Colonic mucosa (tissue), 4 donors: Measurements from ENCODE around the gene HYCC2. TPM values are rescaled to one million over a fixed set of nuclear protein-coding genes. Genes with fewer than 3 reads are reported as not detected.

Experiments
- DNase-seq: peaks from one replicate; pipeline ENCODE4 v3.0.0-alpha.2; 2020
- H3K27ac ChIP-seq: fragments of 200-600 bp; one replicate; pipeline ENCODE4 v1.8.0; 2021
- H3K27me3 ChIP-seq: fragments of 200-600 bp; one replicate; pipeline ENCODE4 v1.8.0; 2021
- H3K36me3 ChIP-seq: fragments of 200-600 bp; one replicate; pipeline ENCODE4 v1.8.0; 2021
- H3K4me1 ChIP-seq: fragments of 200-600 bp; one replicate; pipeline ENCODE4 v1.8.0; 2021; ENCODE audit warnings: mild to moderate bottlenecking
- H3K4me3 ChIP-seq: fragments of 200-600 bp; one replicate; pipeline ENCODE4 v1.8.0; 2021
- H3K9ac ChIP-seq, 2 donors: one replicate each; pipeline ENCODE4 v1.7.0; 2013; ENCODE audit warnings: control low read depth in 2 of 2, low read depth in 2 of 2, low read length in 2 of 2
- H3K9me3 ChIP-seq: fragments of 200-600 bp; one replicate; pipeline ENCODE4 v1.8.0; 2021
- intact Hi-C: fragments of 100-400 bp; cut with DNase I; formaldehyde crosslinking; loops from one replicate; pipeline ENCODE4 v1.14.1; 2022
- total RNA-seq, 2 donors: library from RNA; stranded (reverse); fragmentation: NEBNext Ultra II Directional in 1 of 2; extraction: Animal tissue kit (Norgen Biotek cat#: 25700) in 1 of 2; gene quantifications; one replicate each; pipeline ENCODE4 v1.2.1, GENCODE V29; 2021
- TF ChIP-seq, protein P1 (sequence below): fragments of 200-600 bp; IDR thresholded peaks from one replicate; pipeline ENCODE4 v1.8.0; 2022; ENCODE audit warnings: antibody characterized with exemption, mild to moderate bottlenecking
- donor health status: healthy.
- donor health status: DM: no; HTN: no; CAD: no.
- donor health status: DM: no; HTN: no; CAD: no.

Gene HYCC2
- total RNA-seq, 2 donors from 2014 or later = 23.9 to 52.6 TPM

DNA sequence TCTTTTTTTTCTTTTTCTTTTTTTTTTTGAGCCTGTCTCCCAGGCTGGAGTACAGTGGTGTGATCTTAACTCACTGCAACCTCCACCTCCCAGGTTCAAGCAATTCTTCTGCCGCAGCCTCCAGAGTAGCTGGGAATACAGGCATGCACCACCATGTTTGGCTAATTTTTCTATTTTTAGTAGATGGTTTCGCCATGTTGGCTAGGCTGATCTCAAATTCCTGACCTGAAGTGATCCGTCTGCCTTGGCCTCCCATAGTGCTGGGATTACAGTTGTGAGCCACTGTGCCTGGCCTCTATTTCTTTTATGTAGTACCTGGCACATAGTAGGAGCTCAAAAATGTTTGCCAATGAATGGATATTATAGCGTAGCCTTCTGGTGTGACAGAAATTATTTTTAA lies 37.7 kb upstream of the HYCC2 start:
- H3K9ac ChIP-seq = no peak overlapping the region
- no peak for DNase-seq
- no peak overlapping the region for H3K4me3 ChIP-seq
- H3K27ac ChIP-seq = no peak overlapping the region
- intact Hi-C loops = no loop called here
- no peaks in the 10 kb centered on the region for H3K9me3 ChIP-seq
- TF ChIP-seq, protein P1, sequence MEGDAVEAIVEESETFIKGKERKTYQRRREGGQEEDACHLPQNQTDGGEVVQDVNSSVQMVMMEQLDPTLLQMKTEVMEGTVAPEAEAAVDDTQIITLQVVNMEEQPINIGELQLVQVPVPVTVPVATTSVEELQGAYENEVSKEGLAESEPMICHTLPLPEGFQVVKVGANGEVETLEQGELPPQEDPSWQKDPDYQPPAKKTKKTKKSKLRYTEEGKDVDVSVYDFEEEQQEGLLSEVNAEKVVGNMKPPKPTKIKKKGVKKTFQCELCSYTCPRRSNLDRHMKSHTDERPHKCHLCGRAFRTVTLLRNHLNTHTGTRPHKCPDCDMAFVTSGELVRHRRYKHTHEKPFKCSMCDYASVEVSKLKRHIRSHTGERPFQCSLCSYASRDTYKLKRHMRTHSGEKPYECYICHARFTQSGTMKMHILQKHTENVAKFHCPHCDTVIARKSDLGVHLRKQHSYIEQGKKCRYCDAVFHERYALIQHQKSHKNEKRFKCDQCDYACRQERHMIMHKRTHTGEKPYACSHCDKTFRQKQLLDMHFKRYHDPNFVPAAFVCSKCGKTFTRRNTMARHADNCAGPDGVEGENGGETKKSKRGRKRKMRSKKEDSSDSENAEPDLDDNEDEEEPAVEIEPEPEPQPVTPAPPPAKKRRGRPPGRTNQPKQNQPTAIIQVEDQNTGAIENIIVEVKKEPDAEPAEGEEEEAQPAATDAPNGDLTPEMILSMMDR = no peak
- H3K27me3 ChIP-seq = no peaks in the 10 kb centered on the region
- H3K4me1 ChIP-seq = no peaks in the 10 kb centered on the region
- H3K36me3 ChIP-seq = no peaks in the 10 kb centered on the region

DNA sequence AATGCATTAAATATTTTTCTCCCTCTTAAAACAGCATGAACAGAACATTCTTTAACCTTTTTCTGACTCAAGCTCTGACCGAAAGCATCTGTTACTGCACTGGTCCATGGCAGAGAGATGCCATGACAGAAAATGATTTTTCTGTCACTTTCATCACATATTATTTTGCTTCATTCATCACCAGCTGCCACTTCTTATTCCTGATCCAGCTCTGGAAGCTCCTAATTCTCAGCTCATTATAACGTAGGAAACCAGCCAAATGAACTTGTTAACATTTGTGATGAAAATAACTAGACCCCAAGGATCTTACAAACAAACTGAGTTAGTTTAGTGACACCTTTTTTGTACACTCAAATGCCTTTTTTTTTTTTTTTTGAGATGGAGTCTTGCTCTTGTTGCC lies 36.9 kb upstream of the HYCC2 start:
- Histone ChIP-seq H3K9ac (no peak overlapping the region), H3K4me1 (no peaks in the 10 kb centered on the region), H3K27ac (no peak overlapping the region), H3K9me3 (no peaks in the 10 kb centered on the region), H3K27me3 (no peaks in the 10 kb centered on the region), H3K36me3 (no peaks in the 10 kb centered on the region), H3K4me3 (no peak overlapping the region)
- TF ChIP-seq, protein P1 = no peak
- intact Hi-C loops = no loop called here
- DNase-seq = no peak

DNA sequence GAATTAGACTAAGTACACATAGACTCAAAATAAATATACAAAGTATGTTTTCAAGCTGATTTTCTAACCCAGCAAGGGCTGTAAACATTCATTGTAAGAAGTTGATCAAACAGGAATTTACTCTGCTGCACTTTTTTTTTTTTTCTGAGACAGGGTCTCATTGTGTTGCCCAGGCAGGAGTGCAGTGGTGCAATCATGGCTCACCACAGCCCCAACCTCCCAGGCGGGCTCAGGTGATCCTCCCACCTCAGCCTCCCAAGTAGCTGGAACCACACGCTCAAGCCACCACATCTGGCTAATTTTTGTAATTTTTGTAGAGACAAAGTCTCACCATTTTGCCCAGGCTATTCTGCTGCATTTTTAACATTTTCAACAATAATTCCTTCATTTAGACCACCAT lies 36.2 kb upstream of the HYCC2 start:
- TF ChIP-seq, protein P1 = no peak
- no peak overlapping the region for H3K27ac ChIP-seq
- no peaks in the 10 kb centered on the region for H3K4me1 ChIP-seq
- H3K9me3 ChIP-seq = no peaks in the 10 kb centered on the region
- H3K27me3 ChIP-seq = no peaks in the 10 kb centered on the region
- no peaks in the 10 kb centered on the region for H3K36me3 ChIP-seq
- no peak for DNase-seq
- no peak overlapping the region for H3K9ac ChIP-seq
- intact Hi-C loops = no loop called here
- H3K4me3 ChIP-seq = no peak overlapping the region

DNA sequence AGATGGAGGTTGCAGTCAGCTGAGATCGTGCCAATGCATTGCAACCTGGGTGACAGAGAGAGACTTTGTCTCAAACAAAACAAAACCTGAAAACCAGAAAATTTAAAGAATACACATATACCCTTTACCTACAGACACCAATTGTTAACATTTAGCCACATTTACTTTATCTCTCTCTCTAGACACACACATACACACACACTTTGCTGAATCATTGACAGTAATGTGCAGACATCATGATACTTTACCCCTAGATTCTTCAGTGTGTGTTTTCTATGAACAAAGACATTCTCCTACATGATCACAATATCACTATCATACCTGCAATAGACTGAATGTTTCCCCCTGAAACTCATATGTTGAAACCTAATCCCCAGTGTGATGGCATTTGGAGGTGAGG lies 34.3 kb upstream of the HYCC2 start:
- Histone ChIP-seq H3K4me3 (no peak overlapping the region), H3K4me1 (no peaks in the 10 kb centered on the region), H3K9ac (no peak overlapping the region), H3K36me3 (no peaks in the 10 kb centered on the region), H3K27ac (no peak overlapping the region), H3K27me3 (no peaks in the 10 kb centered on the region), H3K9me3 (no peaks in the 10 kb centered on the region)
- DNase-seq = no peak
- TF ChIP-seq, protein P1 = no peak
- intact Hi-C loops = no loop called here

DNA sequence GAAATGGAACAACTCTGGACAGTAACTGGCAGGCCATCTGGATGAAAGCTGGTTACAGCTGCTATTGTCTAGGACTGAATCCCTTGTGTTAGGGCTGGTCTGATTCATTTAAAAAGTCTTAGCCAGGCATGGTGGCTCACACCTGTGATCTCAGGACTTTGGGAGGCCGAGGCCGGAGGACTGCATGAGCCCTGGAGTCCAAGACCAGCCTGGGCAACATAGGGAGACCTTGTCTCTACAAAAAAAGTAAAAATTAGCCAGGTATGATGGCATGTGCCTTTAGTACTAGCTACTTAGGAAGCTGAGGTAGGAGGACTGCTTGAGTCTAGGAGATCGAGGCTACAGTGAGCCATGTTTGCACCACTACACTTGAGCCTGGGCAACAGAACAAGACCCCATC lies 29.0 kb upstream of the HYCC2 start:
- TF ChIP-seq, protein P1 = no peak
- Histone ChIP-seq H3K9ac (no peak overlapping the region), H3K4me3 (no peak overlapping the region), H3K27ac (no peak overlapping the region), H3K27me3 (no peaks in the 10 kb centered on the region), H3K36me3 (no peaks in the 10 kb centered on the region), H3K9me3 (no peaks in the 10 kb centered on the region), H3K4me1 (no peaks in the 10 kb centered on the region)
- intact Hi-C loops = no loop called here
- DNase-seq = no peak

DNA sequence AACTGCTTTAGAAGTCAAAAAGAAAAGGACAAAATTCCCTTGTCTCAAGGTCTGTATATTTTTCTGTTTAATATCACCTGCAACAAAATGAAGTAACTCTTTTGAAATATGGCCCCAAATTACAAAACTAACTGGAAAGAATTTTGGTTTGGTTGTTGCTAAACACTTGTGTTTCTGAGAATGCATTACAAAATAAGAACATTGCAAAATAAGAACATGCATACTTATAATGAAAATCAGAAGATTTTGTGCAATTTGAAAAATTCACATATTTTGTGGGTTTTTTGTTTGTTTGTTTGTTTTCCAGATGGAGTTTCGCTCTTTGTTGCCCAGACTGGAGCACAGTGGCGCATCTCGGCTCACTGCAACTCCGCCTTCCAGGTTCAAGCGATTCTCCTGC lies 22.1 kb upstream of the HYCC2 start:
- H3K4me1 ChIP-seq = no peaks in the 10 kb centered on the region
- no peaks in the 10 kb centered on the region for H3K9me3 ChIP-seq
- H3K4me3 ChIP-seq = no peak overlapping the region
- H3K9ac ChIP-seq = no peak overlapping the region
- H3K27me3 ChIP-seq = no peaks in the 10 kb centered on the region
- H3K27ac ChIP-seq = no peak overlapping the region
- TF ChIP-seq, protein P1 = no peak
- DNase-seq = no peak
- no peaks in the 10 kb centered on the region for H3K36me3 ChIP-seq
- intact Hi-C loops = no loop called here
